Activated naive CD4-positive, alpha-beta T cell treated with anti-CD3 and anti-CD28 coated beads for 36 hours (primary cell): Measurements from ENCODE around the gene AIPL1. TPM values are rescaled to one million over a fixed set of nuclear protein-coding genes. Genes with fewer than 3 reads are reported as not detected.

Source experiments
- CTCF ChIA-PET: fragments of 350-600 bp; sonication (Branson Sonifier 250); formaldehyde crosslinking; loops from one replicate; lab custom pipeline; 2021; ENCODE audit warnings: antibody characterized with exemption; lab: Charles Lee
- DNase-seq: peaks from one replicate; pipeline ENCODE4 v3.0.0-alpha.2; 2020
- H3K27ac Mint-ChIP-seq: one replicate; pipeline ENCODE4 v1.8.0; 2021; ENCODE audit warnings: mild to moderate bottlenecking, mixed read lengths
- H3K27me3 Mint-ChIP-seq: one replicate; pipeline ENCODE4 v1.8.0; 2021; ENCODE audit warnings: low read depth, mixed read lengths
- H3K36me3 Mint-ChIP-seq: one replicate; pipeline ENCODE4 v1.8.0; 2021; ENCODE audit warnings: low read depth, mixed read lengths
- H3K4me1 Mint-ChIP-seq: one replicate; pipeline ENCODE4 v1.8.0; 2021; ENCODE audit warnings: low read depth, mixed read lengths
- H3K4me3 Mint-ChIP-seq: one replicate; pipeline ENCODE4 v1.8.0; 2021; ENCODE audit warnings: mild to moderate bottlenecking, moderate library complexity, mixed read lengths
- H3K9me3 Mint-ChIP-seq: one replicate; pipeline ENCODE4 v1.8.0; 2021; ENCODE audit warnings: mixed read lengths
- intact Hi-C: fragments of 100-400 bp; cut with micrococcal nuclease; formaldehyde crosslinking; loops from one replicate; pipeline ENCODE4 v1.15.1; 2023
- total RNA-seq, 2 experiments: library from RNA; stranded (reverse); gene quantifications; one replicate each; pipeline ENCODE4 v1.2.3, GENCODE V29; 2021

Gene AIPL1
- total RNA-seq, 2 experiments from 2014 or later = not detected

DNA sequence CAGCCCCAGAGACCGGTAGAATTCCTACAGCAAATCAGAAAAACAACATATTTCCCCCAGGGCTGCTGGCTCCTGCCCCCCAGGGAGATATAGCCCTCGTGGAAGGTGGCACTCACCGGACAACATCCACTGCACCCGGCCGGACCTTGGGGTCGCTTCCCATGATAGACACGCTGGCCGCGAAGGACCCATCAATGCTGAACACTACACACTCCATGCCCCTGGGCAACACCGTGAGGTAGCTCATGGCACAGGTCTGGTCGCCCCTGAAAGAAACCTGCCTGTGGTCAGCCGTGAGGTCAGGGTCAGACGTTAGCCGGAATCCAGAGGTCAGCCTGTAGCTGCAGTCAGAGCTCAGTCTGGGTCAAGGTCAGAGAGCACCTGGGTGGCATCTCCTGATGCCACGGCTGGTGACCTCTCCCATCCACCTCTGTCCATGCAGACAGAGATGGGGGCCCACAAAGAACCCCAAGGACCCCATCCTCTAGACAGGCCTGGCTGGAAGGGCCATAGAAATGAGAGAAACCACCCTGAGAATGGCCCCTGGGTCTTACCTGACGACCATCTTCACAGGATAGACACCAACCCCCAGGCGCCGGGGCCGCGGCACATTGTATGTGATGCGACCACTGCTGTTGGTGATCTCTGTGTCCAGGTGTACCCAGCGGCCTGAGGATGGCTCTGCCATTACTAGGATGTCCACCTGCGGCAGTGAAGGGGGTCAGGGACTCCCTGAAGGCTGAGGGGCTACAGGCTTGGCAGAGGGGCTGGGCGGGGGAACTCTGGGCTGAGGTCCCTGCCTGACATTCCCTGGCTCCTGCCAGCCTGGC is 28.9 kb upstream of the AIPL1 start:
- CTCF ChIA-PET = interaction anchor here (0.9 kb wide), 1 partner anchor 9 kb away, joined by 3 read pairs; no protein-coding TSS in a partner anchor
- DNase-seq = no peak
- Mint-ChIP-seq H3K9me3 (no peaks in the 10 kb centered on the region), H3K27me3 (no peaks in the 10 kb centered on the region), H3K27ac (no peak overlapping the region), H3K4me3 (no peak overlapping the region), H3K4me1 (peaks cover 8% of the 10 kb centered on the region), H3K36me3 (no peaks in the 10 kb centered on the region)
- intact Hi-C loops = no loop called here

DNA sequence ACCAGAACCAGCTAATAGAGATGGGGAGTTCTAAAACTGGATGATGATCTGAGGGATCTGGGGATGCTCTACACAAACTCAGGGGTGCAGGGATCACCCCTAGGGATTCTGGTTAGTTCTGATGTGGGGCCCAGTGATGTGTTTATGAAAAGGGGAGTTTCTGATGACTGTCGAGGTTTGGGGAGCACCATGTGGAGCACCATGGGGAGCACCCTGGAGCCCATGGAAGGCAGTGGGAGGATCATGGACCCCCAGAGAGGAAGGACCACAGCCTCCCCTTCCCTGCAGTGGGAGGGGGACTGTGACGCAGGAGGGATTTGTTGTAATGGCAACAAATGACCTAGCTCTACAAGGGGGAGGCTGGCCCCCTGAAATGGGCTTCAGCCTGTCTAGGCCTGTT is 27.8 kb upstream of the AIPL1 start:
- Mint-ChIP-seq H3K27me3 (no peaks in the 10 kb centered on the region), H3K36me3 (no peaks in the 10 kb centered on the region), H3K4me1 (peaks cover 8% of the 10 kb centered on the region), H3K9me3 (no peaks in the 10 kb centered on the region), H3K4me3 (no peak overlapping the region), H3K27ac (no peak overlapping the region)
- no peak for DNase-seq
- intact Hi-C loops = no loop called here
- CTCF ChIA-PET = interaction anchor here (1.0 to 1.3 kb wide), 2 partner anchors 9 to 32 kb away, joined by 3 to 4 read pairs; no protein-coding TSS in a partner anchor

DNA sequence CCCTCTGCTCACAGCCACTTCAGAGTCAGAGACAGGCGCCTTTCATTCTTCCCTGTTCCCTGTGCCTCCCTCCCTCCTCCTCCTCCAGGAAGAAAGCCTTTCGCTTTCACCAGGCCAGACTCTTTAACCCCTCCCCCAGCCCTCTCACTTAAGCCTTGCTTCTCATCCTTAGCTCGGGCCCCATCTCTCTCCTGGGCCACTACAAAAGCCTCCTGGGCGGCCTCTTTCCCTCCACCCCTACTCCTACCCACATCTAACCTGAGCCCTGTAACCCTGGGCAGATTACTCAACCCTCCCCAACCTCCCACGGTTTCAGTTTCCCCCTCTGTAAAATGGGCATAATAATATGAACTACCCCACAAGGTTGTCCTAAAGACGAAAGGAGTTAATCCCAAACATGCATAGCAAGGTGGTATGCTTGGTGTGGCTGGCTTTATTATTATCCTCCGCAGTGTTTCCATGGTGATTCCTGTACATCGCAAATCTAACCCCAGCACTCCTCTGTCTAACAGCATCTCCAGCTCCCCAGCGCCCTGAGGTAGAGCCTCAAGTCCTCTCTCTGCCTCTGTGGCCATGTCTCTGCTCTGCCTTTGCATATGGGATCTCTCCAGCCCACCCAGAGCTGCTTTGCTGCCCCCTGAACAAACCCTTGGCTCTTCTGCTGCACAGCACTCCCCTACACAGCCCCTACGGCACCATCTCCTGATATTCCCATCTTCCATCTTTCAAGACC is 27.0 kb upstream of the AIPL1 start:
- Mint-ChIP-seq H3K4me3 (no peak overlapping the region), H3K9me3 (no peaks in the 10 kb centered on the region), H3K27me3 (no peaks in the 10 kb centered on the region), H3K27ac (no peak overlapping the region), H3K36me3 (no peaks in the 10 kb centered on the region), H3K4me1 (peaks cover 11% of the 10 kb centered on the region)
- intact Hi-C loops = no loop called here
- CTCF ChIA-PET = interaction anchor here (1.0 to 1.3 kb wide), 2 partner anchors 10 to 33 kb away, joined by 3 to 4 read pairs; no protein-coding TSS in a partner anchor
- no peak for DNase-seq

DNA sequence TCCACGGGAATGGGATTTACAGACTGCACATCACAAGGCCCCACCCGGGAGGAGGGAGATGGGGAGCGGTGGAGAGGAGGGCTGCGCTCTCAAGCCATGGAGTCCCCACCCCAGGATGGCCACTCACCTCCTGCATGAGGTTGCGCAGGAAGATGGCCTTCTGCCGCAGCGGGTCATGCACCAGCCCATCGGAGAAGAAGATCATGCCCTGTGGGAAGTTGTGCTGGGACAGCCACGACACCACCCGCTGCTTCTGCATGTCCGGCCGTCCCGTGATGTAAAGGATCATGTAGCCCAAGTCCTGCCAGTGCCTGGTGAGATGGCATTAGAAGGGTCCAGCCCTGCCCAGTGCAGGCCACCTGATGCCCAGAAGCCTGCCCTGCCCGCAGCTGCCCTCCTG is 26.3 kb upstream of the AIPL1 start:
- Mint-ChIP-seq H3K27me3 (no peaks in the 10 kb centered on the region), H3K9me3 (no peaks in the 10 kb centered on the region), H3K27ac (no peak overlapping the region), H3K4me1 (peaks cover 13% of the 10 kb centered on the region), H3K36me3 (no peaks in the 10 kb centered on the region), H3K4me3 (no peak overlapping the region)
- intact Hi-C loops = no loop called here
- CTCF ChIA-PET = interaction anchor here (1.3 kb wide), 1 partner anchor 11 kb away, joined by 4 read pairs; no protein-coding TSS in a partner anchor
- no peak for DNase-seq

DNA sequence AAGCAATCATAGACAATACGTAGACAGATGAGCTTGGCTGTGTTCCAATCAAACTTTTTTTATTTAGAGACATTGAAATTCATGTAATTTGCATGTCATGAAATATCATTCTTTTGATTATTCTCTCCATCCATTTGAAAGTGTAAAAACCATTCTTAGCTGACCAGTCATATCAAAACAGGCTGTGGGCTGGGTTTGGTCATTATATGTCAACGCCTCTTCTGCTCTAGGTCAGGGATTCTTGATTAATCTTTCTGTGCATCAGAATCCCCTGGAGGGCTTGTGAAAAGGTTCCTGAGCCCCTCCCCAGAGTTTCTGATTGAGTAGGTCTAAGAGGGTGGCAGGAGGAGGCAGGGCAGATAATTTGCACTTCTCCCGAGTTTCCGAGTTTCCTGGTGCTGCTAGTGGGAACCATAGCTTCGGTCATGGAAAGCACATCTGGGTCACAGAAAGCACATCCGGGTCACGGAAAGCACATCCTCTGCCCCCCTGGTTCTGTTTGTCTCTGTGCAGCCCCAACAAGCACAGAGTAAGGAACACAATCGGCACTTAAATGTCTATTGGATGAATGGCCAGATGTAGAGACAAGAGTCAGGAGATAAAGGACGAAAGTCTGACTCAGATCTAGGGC is 25.7 kb upstream of the AIPL1 start:
- H3K4me3 Mint-ChIP-seq = no peak overlapping the region
- CTCF ChIA-PET = interaction anchor here (0.7 kb wide), 1 partner anchor 11 kb away, joined by 5 read pairs; no protein-coding TSS in a partner anchor
- no peaks in the 10 kb centered on the region for H3K36me3 Mint-ChIP-seq
- H3K27ac Mint-ChIP-seq = no peak overlapping the region
- DNase-seq = no peak
- H3K4me1 Mint-ChIP-seq = peaks cover 14% of the 10 kb centered on the region
- H3K27me3 Mint-ChIP-seq = no peaks in the 10 kb centered on the region
- intact Hi-C loops = no loop called here
- no peaks in the 10 kb centered on the region for H3K9me3 Mint-ChIP-seq

DNA sequence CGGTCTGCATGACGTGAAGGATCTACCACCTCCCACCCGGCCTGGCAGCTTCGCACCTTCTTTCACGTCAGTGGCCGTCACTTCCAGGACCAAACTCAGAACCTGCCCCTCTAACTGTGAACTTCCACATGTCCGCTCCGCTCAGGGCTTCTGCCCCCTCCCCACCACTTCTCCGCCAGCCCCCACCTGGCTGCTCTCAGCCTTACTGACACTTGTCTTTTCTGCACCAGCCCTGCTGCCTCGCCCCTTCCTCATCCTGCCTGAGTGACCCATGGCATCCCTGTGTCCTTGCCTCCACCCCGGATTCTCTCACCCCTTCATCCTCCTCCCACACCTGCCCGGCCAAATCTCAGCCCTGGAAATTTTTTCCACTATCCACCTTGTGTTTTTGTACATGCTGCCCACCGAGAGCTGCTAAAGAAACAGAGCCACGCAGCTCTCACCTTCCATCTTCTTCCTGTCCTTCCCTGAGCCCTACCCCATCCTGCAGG is 23.6 kb upstream of the AIPL1 start:
- no peaks in the 10 kb centered on the region for H3K9me3 Mint-ChIP-seq
- H3K36me3 Mint-ChIP-seq = no peaks in the 10 kb centered on the region
- intact Hi-C loops = no loop called here
- no peak overlapping the region for H3K4me3 Mint-ChIP-seq
- CTCF ChIA-PET = no interaction called here
- no peak for DNase-seq
- H3K4me1 Mint-ChIP-seq = peaks cover 14% of the 10 kb centered on the region
- no peak overlapping the region for H3K27ac Mint-ChIP-seq
- H3K27me3 Mint-ChIP-seq = no peaks in the 10 kb centered on the region

DNA sequence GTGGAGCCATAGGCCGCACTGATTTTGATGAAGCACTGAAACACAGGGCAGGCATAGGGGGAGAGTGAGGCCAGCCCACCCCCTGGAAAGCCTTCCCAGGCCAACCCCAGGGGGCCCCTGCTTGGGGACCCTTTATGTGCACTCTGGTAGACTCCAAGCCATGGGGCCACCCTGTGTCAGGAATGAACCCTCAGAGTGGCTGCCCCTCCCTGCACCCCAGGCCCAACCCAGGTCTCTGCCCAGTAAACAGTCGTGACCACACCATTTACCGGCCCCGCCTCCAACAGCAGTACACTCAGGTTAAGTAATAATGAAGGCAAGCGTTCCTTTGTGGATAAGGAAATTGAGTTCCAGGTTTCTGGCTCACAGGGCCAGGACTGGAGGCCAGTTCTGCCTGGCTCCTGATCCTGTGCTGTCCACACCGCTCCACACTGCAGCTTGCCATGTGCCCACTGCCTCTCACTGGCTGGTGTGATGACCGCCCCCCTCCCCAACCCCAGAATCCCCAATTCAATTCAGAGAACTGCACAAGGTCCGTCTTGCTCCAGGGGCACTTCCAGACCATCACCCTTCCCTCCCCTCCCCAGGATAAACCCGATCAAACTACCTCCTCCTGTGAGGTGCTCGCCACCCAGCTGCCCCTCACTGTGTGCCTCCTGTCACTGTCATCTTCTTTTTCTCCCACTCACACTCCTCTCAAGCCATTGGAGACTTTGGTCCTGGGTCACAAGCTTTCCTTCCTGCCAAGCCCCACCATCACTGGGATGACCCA is 23.0 kb upstream of the AIPL1 start:
- CTCF ChIA-PET = no interaction called here
- Mint-ChIP-seq H3K27ac (no peak overlapping the region), H3K36me3 (no peaks in the 10 kb centered on the region), H3K4me1 (peaks cover 14% of the 10 kb centered on the region), H3K9me3 (no peaks in the 10 kb centered on the region), H3K4me3 (no peak overlapping the region), H3K27me3 (no peaks in the 10 kb centered on the region)
- intact Hi-C loops = no loop called here
- no peak for DNase-seq

DNA sequence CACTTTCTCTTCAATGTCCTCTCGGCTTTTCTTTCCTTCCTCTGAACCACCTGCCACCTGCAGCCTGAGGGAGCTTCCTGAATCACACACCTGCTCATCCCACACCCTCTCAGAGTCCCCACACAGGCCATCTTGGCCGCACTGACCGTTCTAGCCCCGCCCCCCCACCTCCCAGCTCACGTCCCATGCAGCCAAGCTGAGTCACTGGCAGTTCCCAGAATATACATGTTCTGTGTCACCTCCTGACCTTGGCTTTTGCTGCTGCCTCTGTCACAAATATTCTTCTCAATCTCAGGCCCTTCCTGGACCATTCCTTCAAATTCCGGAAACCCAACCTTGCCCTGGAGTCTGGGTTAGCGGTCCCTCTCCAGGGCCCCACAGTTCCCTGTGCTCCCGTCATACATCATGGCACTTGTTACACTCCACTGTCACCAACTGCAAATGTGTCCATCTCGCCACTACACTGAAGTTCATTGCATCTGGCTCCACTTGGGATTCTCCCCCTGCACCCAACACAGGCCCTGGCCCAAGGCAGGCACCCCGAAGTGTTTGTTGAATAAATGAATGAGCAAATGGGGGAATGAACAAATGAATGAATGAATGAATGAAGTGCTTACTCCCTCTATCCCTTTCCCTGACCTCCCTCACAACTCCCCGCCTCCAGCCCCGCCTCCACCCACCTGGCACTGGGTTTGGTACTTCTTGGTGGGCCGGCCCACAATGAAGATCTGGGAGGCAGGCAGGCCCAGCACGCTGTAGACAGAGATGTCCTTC is 22.2 kb upstream of the AIPL1 start:
- Mint-ChIP-seq H3K27ac (no peak overlapping the region), H3K4me3 (no peak overlapping the region), H3K4me1 (peaks cover 11% of the 10 kb centered on the region), H3K27me3 (no peaks in the 10 kb centered on the region), H3K36me3 (no peaks in the 10 kb centered on the region), H3K9me3 (no peaks in the 10 kb centered on the region)
- CTCF ChIA-PET = no interaction called here
- no peak for DNase-seq
- intact Hi-C loops = no loop called here

DNA sequence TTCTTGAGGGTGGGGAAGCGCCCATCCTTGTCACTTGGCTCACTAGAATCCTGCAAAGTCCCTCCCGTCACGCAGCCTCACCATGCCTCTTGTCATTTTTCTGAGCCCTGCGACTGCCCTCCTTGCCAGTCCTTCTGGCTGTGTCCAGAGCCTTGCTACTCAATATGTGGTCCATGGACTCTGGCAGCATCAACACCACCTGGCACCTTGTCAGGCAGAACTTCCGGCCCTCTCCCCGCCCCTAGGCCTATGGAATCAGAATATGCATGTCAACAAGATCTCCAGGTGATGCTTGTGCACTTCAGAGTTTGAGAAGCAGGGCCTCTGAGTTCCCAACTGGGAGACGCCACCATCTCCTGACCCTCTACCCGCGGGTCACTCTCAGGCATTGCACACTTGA is 21.4 kb upstream of the AIPL1 start:
- H3K4me1 Mint-ChIP-seq = peaks cover 6% of the 10 kb centered on the region
- CTCF ChIA-PET = no interaction called here
- no peaks in the 10 kb centered on the region for H3K27me3 Mint-ChIP-seq
- no peaks in the 10 kb centered on the region for H3K9me3 Mint-ChIP-seq
- no peak overlapping the region for H3K27ac Mint-ChIP-seq
- no peaks in the 10 kb centered on the region for H3K36me3 Mint-ChIP-seq
- DNase-seq = no peak
- intact Hi-C loops = no loop called here
- no peak overlapping the region for H3K4me3 Mint-ChIP-seq

DNA sequence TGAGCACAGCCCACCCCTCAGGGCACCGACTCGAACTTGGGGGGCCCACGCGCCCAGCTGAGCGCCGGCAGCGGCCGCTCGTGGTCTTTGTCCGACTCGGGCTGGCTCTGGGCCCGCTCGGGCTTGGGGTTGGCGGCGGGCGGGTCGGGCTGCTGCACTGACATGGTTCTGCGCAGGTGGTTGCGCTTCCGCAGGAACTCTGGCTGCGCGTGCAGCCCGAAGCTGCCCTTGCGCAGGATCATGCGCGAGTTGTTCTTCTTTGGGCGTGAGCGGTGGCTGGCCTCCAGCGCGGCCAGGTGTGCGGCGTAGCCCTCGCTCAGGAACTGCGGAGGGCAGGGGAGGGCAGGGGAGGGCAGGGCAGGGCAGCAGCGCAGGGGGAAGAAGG is 20.4 kb upstream of the AIPL1 start:
- intact Hi-C loops = no loop called here
- Mint-ChIP-seq H3K27me3 (no peaks in the 10 kb centered on the region), H3K27ac (no peak overlapping the region), H3K9me3 (no peaks in the 10 kb centered on the region), H3K4me3 (peak overlapping the region; percentile 25), H3K36me3 (no peaks in the 10 kb centered on the region), H3K4me1 (peaks cover 6% of the 10 kb centered on the region)
- CTCF ChIA-PET = no interaction called here
- DNase-seq = peak; percentile 46
